GM12878 (cell line): ENCODE measurements around the gene RASSF8. TPM values are rescaled to one million over a fixed set of nuclear protein-coding genes. Genes with fewer than 3 reads are reported as not detected.

Experiments used
- ATAC-seq: fragments of 200-7000 bp; cut with Tn5 transposase; 3 replicates; pipeline ENCODE4 v1.9.1; 2020; ENCODE audit warnings: mild to moderate bottlenecking, moderate library complexity
- BruUV-seq: library from RNA; stranded (reverse); fragments of 400-500 nt; replicated peaks from 2 replicates; lab custom pipeline; 2021; lab: Mats Ljungman, UMichigan
- CTCF ChIA-PET: fragments of 300-600 bp; sonication (Branson Sonifier 250); formaldehyde crosslinking; extraction: SDS; loops from one replicate; lab custom pipeline; 2021; ENCODE audit warnings: inconsistent platforms; lab: Yijun Ruan, JAX
- POLR2A ChIA-PET: fragments of 350-600 bp; formaldehyde crosslinking; extraction: SDS; loops from one replicate; lab custom pipeline; 2021; ENCODE audit warnings: inconsistent platforms; lab: Charles Lee
- RAD21 ChIA-PET: fragments of 300-600 bp; sonication (Branson Sonifier 250); formaldehyde crosslinking; loops from one replicate; lab custom pipeline; 2023; ENCODE audit warnings: antibody characterized with exemption; ENCODE audit not compliant: unreplicated experiment; lab: Charles Lee
- SMC1A ChIA-PET: fragments of 300-600 bp; sonication (Branson Sonifier 250); formaldehyde crosslinking; loops from one replicate; lab custom pipeline; 2023; ENCODE audit not compliant: unreplicated experiment, uncharacterized antibody; lab: Charles Lee
- DNase-seq: peaks from one replicate; pipeline ENCODE4 v3.0.0-alpha.2; 2011; ENCODE audit warnings: low read depth, low spot score
- FAIRE-seq: peaks from 3 replicates; lab custom pipeline; 2011; peaks lifted over from hg19 to GRCh38; lab: Jason Lieb, UNC
- H2AFZ ChIP-seq: 2 replicates; pipeline ENCODE4 v1.6.0; 2011; ENCODE audit warnings: low read depth, low read length, control low read depth; ENCODE audit not compliant: control insufficient read depth
- H3K27ac ChIP-seq: 2 replicates; pipeline ENCODE4 v1.5.1; 2011; ENCODE audit warnings: control low read depth; ENCODE audit not compliant: control insufficient read depth, insufficient read depth
- H3K27me3 ChIP-seq, 2 experiments: replicated peaks in 1 of 2; 2 replicates each; pipeline versions ENCODE4 v1.6.0 to v1.6.1; 2011; ENCODE audit warnings: low read length in 1 of 2; ENCODE audit not compliant: control insufficient read depth in 2 of 2, insufficient read depth in 2 of 2
- H3K36me3 ChIP-seq, 2 experiments: 2 replicates each; pipeline ENCODE4 v1.5.1; 2011; ENCODE audit warnings: low read length in 1 of 2; ENCODE audit not compliant: control insufficient read depth in 2 of 2, insufficient read depth in 2 of 2
- H3K4me1 ChIP-seq: 2 replicates; pipeline ENCODE4 v1.6.1; 2011; ENCODE audit warnings: mild to moderate bottlenecking, low read length, moderate library complexity, mixed read lengths; ENCODE audit not compliant: control insufficient read depth, insufficient read depth
- H3K4me2 ChIP-seq: 2 replicates; pipeline ENCODE4 v1.6.0; 2011; ENCODE audit warnings: control low read depth; ENCODE audit not compliant: control insufficient read depth, insufficient read depth
- H3K4me3 ChIP-seq: fragments of 200-600 bp; sonication (generic); 2 replicates; pipeline ENCODE4 v1.5.1; 2016
- H3K79me2 ChIP-seq: 2 replicates; pipeline ENCODE4 v1.6.0; 2011; ENCODE audit warnings: low read length; ENCODE audit not compliant: control insufficient read depth, insufficient read depth
- H3K9ac ChIP-seq: 2 replicates; pipeline ENCODE4 v1.8.0; 2011; ENCODE audit warnings: low read length, control low read depth, mixed read lengths; ENCODE audit not compliant: control insufficient read depth, insufficient read depth
- H3K9me3 ChIP-seq: replicated peaks from 3 replicates; pipeline ENCODE4 v1.5.1; 2011; ENCODE audit warnings: mild to moderate bottlenecking, low read length; ENCODE audit not compliant: control insufficient read depth, insufficient read depth
- H4K20me1 ChIP-seq: 2 replicates; pipeline ENCODE4 v1.6.0; 2011; ENCODE audit not compliant: control insufficient read depth, insufficient read depth
- ATF2 ChIP-seq: IDR thresholded peaks from 2 replicates; pipeline ENCODE4 v1.6.1; 2012; ENCODE audit warnings: low read length, inconsistent platforms
- CREB1 ChIP-seq: IDR thresholded peaks from 2 replicates; pipeline ENCODE4 v1.6.1; 2012; ENCODE audit warnings: low read depth, mild to moderate bottlenecking, inconsistent platforms
- ESRRA ChIP-seq: IDR thresholded peaks from 2 replicates; pipeline ENCODE4 v1.6.1; 2012; ENCODE audit warnings: mild to moderate bottlenecking, low read length, improper control_type of control experiment
- ETV6 ChIP-seq, 2 experiments: fragments of 450-650 bp in 1 of 2; IDR thresholded peaks in 1 of 2; conservative IDR thresholded peaks in 1 of 2; 2 replicates each; pipeline ENCODE4 v1.6.1; 2014; ENCODE audit warnings: antibody characterized with exemption in 1 of 2, borderline replicate concordance in 1 of 2, low read depth in 1 of 2, mild to moderate bottlenecking in 1 of 2, moderate library complexity in 1 of 2
- HDAC6 ChIP-seq: fragments of 200-600 bp; sonication (generic); IDR thresholded peaks from one replicate; pipeline ENCODE4 v1.8.0; 2017; ENCODE audit warnings: antibody characterized with exemption; ENCODE audit not compliant: unreplicated experiment
- LARP7 ChIP-seq: fragments of 450-650 bp; IDR thresholded peaks from 2 replicates; pipeline ENCODE4 v1.6.1; 2017; ENCODE audit warnings: mild to moderate bottlenecking
- NR2C2 ChIP-seq: IDR thresholded peaks from 2 replicates; pipeline ENCODE4 v1.6.1; 2011; ENCODE audit warnings: borderline replicate concordance, low read depth; ENCODE audit not compliant: control insufficient read depth, insufficient read length
- PAX8 ChIP-seq: fragments of 450-650 bp; IDR thresholded peaks from 2 replicates; pipeline ENCODE4 v1.6.1; 2017; ENCODE audit warnings: mild to moderate bottlenecking, moderate library complexity
- PRDM15 ChIP-seq: fragments of 450-650 bp; formaldehyde crosslinking; IDR thresholded peaks from 2 replicates; pipeline ENCODE4 v1.4.0; 2020; ENCODE audit warnings: mild to moderate bottlenecking, moderate library complexity
- SUPT20H ChIP-seq: IDR thresholded peaks from 2 replicates; pipeline ENCODE4 v1.6.1; 2011; ENCODE audit warnings: low read depth, mild to moderate bottlenecking, low read length, moderate library complexity, borderline replicate concordance; ENCODE audit not compliant: control insufficient read depth
- TCF3 ChIP-seq: IDR thresholded peaks from 2 replicates; pipeline ENCODE4 v1.6.1; 2012; ENCODE audit warnings: low read depth, mild to moderate bottlenecking, low read length, borderline replicate concordance; ENCODE audit not compliant: insufficient read depth
- ZNF384 ChIP-seq: IDR thresholded peaks from 2 replicates; pipeline ENCODE4 v1.6.1; 2012; ENCODE audit warnings: low read depth, mild to moderate bottlenecking, low read length, improper control_type of control experiment, borderline replicate concordance
- WGBS: methylation state at CpG from one replicate; pipeline ENCODE4 v1.1.6; 2016; ENCODE audit warnings: low lambda C conversion rate; ENCODE audit not compliant: insufficient replicate concordance, insufficient coverage; ENCODE audit errors: missing lambda C conversion rate; 5-methylcytosine and 5-hydroxymethylcytosine counted together
- in situ Hi-C: fragments of 300-500 bp; cut with MboI; formaldehyde crosslinking; loops from 9 replicates; pipeline ENCODE4 v1.14.3; 2018; ENCODE audit warnings: mixed read lengths
- intact Hi-C: fragments of 100-400 bp; cut with micrococcal nuclease; formaldehyde crosslinking; loops from one replicate; pipeline ENCODE4 v1.14.2; 2022; ENCODE audit not compliant: unreplicated experiment
- polyA plus RNA-seq, 11 experiments: library from polyadenylated mRNA; depleted of rRNA in 4 of 11; unstranded in 6 of 11; stranded (reverse) in 5 of 11; fragments of >200 nt; fragmentation: Nextera tagmentation in 4 of 11; fragmentation: Illumina TruSeq in 1 of 11; extraction: Ambion mirVana in 4 of 11; extraction: Trizol in 1 of 11; gene quantifications; 1 replicate in 1 of 11; 2 replicates in 10 of 11; pipeline versions ENCODE4 v1.2.1 to v1.2.3, GENCODE V29; 2011 to 2016; ENCODE audit warnings: inconsistent platforms in 2 of 11, missing spikeins in 2 of 11, low read depth in 1 of 11
- total RNA-seq, 4 experiments: library from RNA; depleted of rRNA in 3 of 4; stranded (reverse); fragments of >200 nt in 3 of 4; fragmentation: Illumina TruSeq in 1 of 4; extraction: Trizol in 1 of 4; gene quantifications; 2 replicates each; pipeline versions ENCODE4 v1.2.1 to v1.2.3, GENCODE V29; 2013 to 2021

RASSF8 gene
- total and polyA plus RNA-seq, 10 of the 15 experiments (the other 5 are each of a cell fraction or from before 2014, with no cell fraction given) = 0.06 to 0.18 (median 0.08) TPM; not detected in 6

GRCh38 chr12:26062566-26062965 lies 104.1 kb downstream of the RASSF8 start:
- CTCF ChIA-PET = interaction anchor here (1.0 kb wide), 1 partner anchor 45 kb away, joined by 3 read pairs; no protein-coding TSS in a partner anchor
- 63% methylated on average over 4 of the region's 4 CpGs for WGBS
- intact Hi-C loops = no loop called here
- DNase-seq (no peak), FAIRE-seq (no peak), ATAC-seq (no peak)
- no peak overlapping the region for H3K27ac ChIP-seq
- POLR2A ChIA-PET = no interaction called here
- no peak overlapping the region for H3K4me3 ChIP-seq
- no peak overlapping the region for H2AFZ ChIP-seq
- no peaks in the 10 kb centered on the region for H3K79me2 ChIP-seq
- H3K4me2 ChIP-seq = no peak overlapping the region
- RAD21 ChIA-PET = no interaction called here
- peaks cover 4% of the 10 kb centered on the region; the same call in 1 of the 2 replicates for H3K4me1 ChIP-seq
- H3K36me3 ChIP-seq = no peaks in the 10 kb centered on the region
- TF ChIP-seq SUPT20H (no peak), CREB1 (no peak), ATF2 (no peak), PRDM15 (no peak), NR2C2 (no peak), ZNF384 (no peak), PAX8 (no peak), ESRRA (no peak), ETV6 (conservative IDR thresholded peaks at IDR 0.05 in 1 of 2, IDR thresholded peaks at IDR 0.05 in 1 of 2; ENCODE audit: borderline replicate concordance in 1 of 2, low read depth in 1 of 2) (no peak), TCF3 (no peak), LARP7 (no peak), HDAC6 (no peak)
- no peaks in the 10 kb centered on the region; a peak in 1 of 4 replicates for H3K27me3 ChIP-seq
- H3K9me3 ChIP-seq = no peaks in the 10 kb centered on the region; the same call in 2 of the 3 replicates
- in situ Hi-C loops = no loop called here
- no peaks in the 10 kb centered on the region for H4K20me1 ChIP-seq
- SMC1A ChIA-PET = no interaction called here
- BruUV-seq = no TSS peak
- H3K9ac ChIP-seq = no peak overlapping the region
